HEK293 (cell line): ENCODE results near the gene ATAD2B.

Source experiments
- CTCF ChIA-PET: fragments of 350-600 bp; formaldehyde crosslinking; extraction: SDS; loops from one replicate; lab custom pipeline; 2021; ENCODE audit warnings: antibody characterized with exemption; lab: Yijun Ruan, JAX
- POLR2A ChIA-PET: fragments of 300-600 bp; formaldehyde crosslinking; extraction: SDS; loops from one replicate; lab custom pipeline; 2020; ENCODE audit warnings: antibody characterized with exemption, inconsistent platforms; lab: Yijun Ruan, JAX
- H3K27ac ChIP-seq: fragments of 200-500 bp; sonication (Bioruptor generic); 2 replicates; pipeline ENCODE4 v1.5.1; 2014; ENCODE audit warnings: low read depth, low read length, control low read depth, inconsistent platforms; ENCODE audit errors: extremely low read depth
- H3K36me3 ChIP-seq, 2 experiments: fragments of 200-500 bp in 1 of 2; sonication (Bioruptor generic) in 1 of 2; 1 replicate in 1 of 2; 2 replicates in 1 of 2; pipeline ENCODE4 v1.5.1; 2014 to 2017; ENCODE audit warnings: inconsistent platforms in 2 of 2, low read length in 2 of 2; ENCODE audit not compliant: control insufficient read depth in 2 of 2, insufficient read depth in 1 of 2
- H3K4me1 ChIP-seq: fragments of 200-500 bp; sonication (Bioruptor generic); 2 replicates; pipeline ENCODE4 v1.5.1; 2014; ENCODE audit warnings: mild to moderate bottlenecking, low read length, inconsistent platforms; ENCODE audit not compliant: control insufficient read depth, insufficient read depth
- H3K4me3 ChIP-seq: 2 replicates; pipeline ENCODE4 v1.5.1; 2011; ENCODE audit warnings: low read depth, mild to moderate bottlenecking, control low read depth, low read length, moderate library complexity
- H3K9me3 ChIP-seq: fragments of 200-500 bp; sonication (Bioruptor generic); 2 replicates; pipeline ENCODE4 v1.5.1; 2014; ENCODE audit warnings: low read depth, low read length, inconsistent platforms; ENCODE audit not compliant: control insufficient read depth, insufficient read depth
- GFI1B ChIP-seq: fragments of 450-650 bp; formaldehyde crosslinking; IDR thresholded peaks from 2 replicates; pipeline ENCODE4 v1.5.1; 2016; ENCODE audit warnings: missing biosample characterization, missing genetic modification characterization
- GLI2 ChIP-seq: fragments of 450-650 bp; formaldehyde crosslinking; IDR thresholded peaks from 2 replicates; pipeline ENCODE4; 2017; ENCODE audit warnings: missing biosample characterization, missing genetic modification characterization, low read depth, borderline replicate concordance
- HOXD13 ChIP-seq: sonication (generic); formaldehyde crosslinking; IDR thresholded peaks from 2 replicates; pipeline ENCODE4 v1.8.0; 2022; ENCODE audit warnings: missing genetic modification reagents, borderline replicate concordance
- PBX3 ChIP-seq: sonication (generic); formaldehyde crosslinking; IDR thresholded peaks from 2 replicates; pipeline ENCODE4 v1.8.1; 2022; ENCODE audit warnings: mild to moderate bottlenecking, moderate library complexity, missing genetic modification reagents
- PRDM10 ChIP-seq: fragments of 450-650 bp; formaldehyde crosslinking; IDR thresholded peaks from 2 replicates; pipeline ENCODE4 v1.5.1; 2016; ENCODE audit warnings: missing biosample characterization, missing genetic modification characterization
- SETDB1 ChIP-seq: IDR thresholded peaks from one replicate; pipeline ENCODE4 v1.6.1; 2017; ENCODE audit warnings: mild to moderate bottlenecking, low read length, moderate library complexity, mixed read lengths; ENCODE audit not compliant: insufficient read length
- ZNF114 ChIP-seq: fragments of 450-650 bp; formaldehyde crosslinking; IDR thresholded peaks from 2 replicates; pipeline ENCODE4 v1.5.0; 2017; ENCODE audit warnings: missing biosample characterization, missing genetic modification characterization
- ZNF223 ChIP-seq: fragments of 450-650 bp; formaldehyde crosslinking; IDR thresholded peaks from 2 replicates; pipeline ENCODE4 v1.5.1; 2016; ENCODE audit warnings: missing biosample characterization, missing genetic modification characterization
- ZNF248 ChIP-seq: fragments of 450-650 bp; formaldehyde crosslinking; IDR thresholded peaks from 2 replicates; pipeline ENCODE4 v1.5.1; 2017; ENCODE audit warnings: missing biosample characterization, missing genetic modification characterization
- ZNF366 ChIP-seq: fragments of 450-650 bp; formaldehyde crosslinking; conservative IDR thresholded peaks from 2 replicates; pipeline ENCODE4 v1.5.1; 2016; ENCODE audit warnings: missing biosample characterization, missing genetic modification characterization
- ZNF391 ChIP-seq: fragments of 450-650 bp; formaldehyde crosslinking; IDR thresholded peaks from 2 replicates; pipeline ENCODE4 v1.5.1; 2016; ENCODE audit warnings: low read depth, missing biosample characterization, missing genetic modification characterization, borderline replicate concordance
- ZNF426 ChIP-seq: fragments of 450-650 bp; formaldehyde crosslinking; IDR thresholded peaks from 2 replicates; pipeline ENCODE4 v1.5.1; 2017; ENCODE audit warnings: missing biosample characterization, missing genetic modification characterization, mild to moderate bottlenecking, inconsistent platforms, moderate library complexity
- ZNF544 ChIP-seq: fragments of 450-650 bp; formaldehyde crosslinking; IDR thresholded peaks from 2 replicates; pipeline ENCODE4 v1.5.0; 2017; ENCODE audit warnings: missing biosample characterization, missing genetic modification characterization
- ZNF610 ChIP-seq: fragments of 450-650 bp; formaldehyde crosslinking; IDR thresholded peaks from 2 replicates; pipeline ENCODE4 v1.5.1; 2016; ENCODE audit warnings: missing biosample characterization, missing genetic modification characterization, borderline replicate concordance
- ZNF624 ChIP-seq: fragments of 450-650 bp; formaldehyde crosslinking; IDR thresholded peaks from 2 replicates; pipeline ENCODE4 v1.5.1; 2017; ENCODE audit warnings: missing biosample characterization, missing genetic modification characterization
- ZNF629 ChIP-seq: fragments of 450-650 bp; formaldehyde crosslinking; IDR thresholded peaks from 2 replicates; pipeline ENCODE4 v1.5.1; 2017; ENCODE audit warnings: missing biosample characterization, missing genetic modification characterization
- ZNF704 ChIP-seq: fragments of 450-650 bp; formaldehyde crosslinking; IDR thresholded peaks from 2 replicates; pipeline ENCODE4 v1.5.1; 2016; ENCODE audit warnings: missing biosample characterization, missing genetic modification characterization
- ZNF792 ChIP-seq: fragments of 450-650 bp; formaldehyde crosslinking; IDR thresholded peaks from 2 replicates; pipeline ENCODE4 v1.5.1; 2016; ENCODE audit warnings: missing biosample characterization, missing genetic modification characterization

ATAD2B gene

GRCh38 chr2:23859983-23860382 is 66.9 kb downstream of the ATAD2B start:
- CTCF ChIA-PET = no interaction called here

GRCh38 chr2:23859234-23859633 is 67.7 kb downstream of the ATAD2B start:
- Histone ChIP-seq H3K27ac (no peak overlapping the region), H3K4me1 (no peaks in the 10 kb centered on the region), H3K36me3 (peaks cover 6 to 16% of the 10 kb centered on the region in 2 experiments), H3K9me3 (no peaks in the 10 kb centered on the region), H3K4me3 (no peak overlapping the region)
- CTCF ChIA-PET = no interaction called here
- TF ChIP-seq ZNF610 (tag by site-specific recombination) = no peak
- POLR2A ChIA-PET = no interaction called here

More at GRCh38 chr2:23859983-23860382, 66.9 kb downstream of the ATAD2B start:
- H3K4me1 ChIP-seq = no peaks in the 10 kb centered on the region
- TF ChIP-seq ZNF544 (tag by site-specific recombination) (no peak), ZNF366 (no peak), HOXD13 (CRISPR knock-in tag) (no peak), ZNF624 (no peak), SETDB1 (no peak), ZNF426 (tag by site-specific recombination) (no peak), ZNF114 (no peak), ZNF223 (tag by site-specific recombination) (no peak), PRDM10 (tag by site-specific recombination) (no peak), ZNF391 (tag by site-specific recombination) (no peak), GFI1B (tag by site-specific recombination) (no peak), ZNF704 (tag by site-specific recombination) (no peak), PBX3 (CRISPR knock-in tag) (no peak), GLI2 (tag by site-specific recombination) (no peak), ZNF792 (tag by site-specific recombination) (no peak), ZNF629 (no peak), ZNF248 (tag by site-specific recombination) (no peak)
- H3K9me3 ChIP-seq = no peaks in the 10 kb centered on the region
- H3K27ac ChIP-seq = no peak overlapping the region
- no peak overlapping the region for H3K4me3 ChIP-seq
- H3K36me3 ChIP-seq = peaks cover 7 to 16% of the 10 kb centered on the region in 2 experiments
- POLR2A ChIA-PET = no interaction called here
